Chondrocyte (in vitro differentiated cells): Measurements from ENCODE around the gene POGZ. TPM values are rescaled to one million over a fixed set of nuclear protein-coding genes. Genes with fewer than 3 reads are reported as not detected.
A peak's percentile ranks its signal among the peaks of the same experiment; 100 is the strongest.

ENCODE experiments used
- DNase-seq: peaks from one replicate; pipeline ENCODE4 v3.0.0; 2021; ENCODE audit warnings: mixed read lengths, low spot score
- H3K27ac Mint-ChIP-seq: one replicate; pipeline ENCODE4 v1.8.0; 2021; ENCODE audit warnings: mild to moderate bottlenecking, moderate library complexity, mixed read lengths; ENCODE audit not compliant: unreplicated experiment
- H3K27me3 Mint-ChIP-seq: 2 replicates; pipeline ENCODE4 v1.8.0; 2021; ENCODE audit warnings: low read depth, mixed read lengths
- H3K36me3 Mint-ChIP-seq: 2 replicates; pipeline ENCODE4 v1.8.0; 2021; ENCODE audit warnings: low read depth, mixed read lengths
- H3K4me1 Mint-ChIP-seq: 2 replicates; pipeline ENCODE4 v1.8.0; 2021; ENCODE audit warnings: low read depth, mild to moderate bottlenecking, mixed read lengths
- H3K4me3 Mint-ChIP-seq: one replicate; pipeline ENCODE4 v1.8.0; 2021; ENCODE audit warnings: mild to moderate bottlenecking, moderate library complexity, mixed read lengths; ENCODE audit not compliant: unreplicated experiment
- H3K9me3 Mint-ChIP-seq: 2 replicates; pipeline ENCODE4 v1.8.0; 2021; ENCODE audit warnings: low read depth, mixed read lengths
- CTCF ChIP-seq: fragments of 200-600 bp; sonication (generic); IDR thresholded peaks from 2 replicates; pipeline ENCODE4 v1.5.0; 2021; ENCODE audit warnings: antibody characterized with exemption, mild to moderate bottlenecking, moderate library complexity
- total RNA-seq: library from RNA; stranded (reverse); gene quantifications from 3 replicates; pipeline ENCODE4 v1.2.1, GENCODE V29; 2021

POGZ gene
- total RNA-seq, 1 donor from 2014 or later = 65.0 TPM

GRCh38 chr1:151367658-151368392, 91.5 kb downstream of the POGZ start:
- peak; percentile 40 for DNase-seq
- H3K27ac Mint-ChIP-seq = no peak overlapping the region

GRCh38 chr1:151364996-151365395, 94.3 kb downstream of the POGZ start:
- Mint-ChIP-seq H3K27ac (no peak overlapping the region), H3K9me3 (peaks cover 4% of the 10 kb centered on the region), H3K4me1 (peaks cover 7% of the 10 kb centered on the region), H3K27me3 (no peaks in the 10 kb centered on the region), H3K36me3 (peaks cover 3% of the 10 kb centered on the region), H3K4me3 (no peak overlapping the region)
- DNase-seq = peak; percentile 46
- TF ChIP-seq CTCF = peak; percentile 8

More at GRCh38 chr1:151367658-151368392, 91.5 kb downstream of the POGZ start:
- Mint-ChIP-seq H3K36me3 (peaks cover 3% of the 10 kb centered on the region), H3K9me3 (peaks cover 3% of the 10 kb centered on the region), H3K27me3 (no peaks in the 10 kb centered on the region), H3K4me3 (no peak overlapping the region), H3K4me1 (peaks cover 30% of the 10 kb centered on the region)
- no peak for TF ChIP-seq CTCF

- H3K27ac Mint-ChIP-seq = no peak overlapping the region
- H3K27me3 Mint-ChIP-seq = no peaks in the 10 kb centered on the region
- H3K4me1 Mint-ChIP-seq = no peaks in the 10 kb centered on the region
- no peak overlapping the region for H3K4me3 Mint-ChIP-seq
- peaks cover 4% of the 10 kb centered on the region for H3K9me3 Mint-ChIP-seq
- TF ChIP-seq CTCF = no peak
- peak; percentile 43 for DNase-seq
- peaks cover 3% of the 10 kb centered on the region for H3K36me3 Mint-ChIP-seq
Observed at GRCh38 chr1:151362308-151363155, 96.8 kb downstream of the POGZ start.

GRCh38 chr1:151361883-151362282, 97.4 kb downstream of the POGZ start:
- H3K36me3 Mint-ChIP-seq = peaks cover 3% of the 10 kb centered on the region
- H3K4me1 Mint-ChIP-seq = no peaks in the 10 kb centered on the region
- peaks cover 4% of the 10 kb centered on the region for H3K9me3 Mint-ChIP-seq
- no peak overlapping the region for H3K27ac Mint-ChIP-seq
- no peak for TF ChIP-seq CTCF
- H3K27me3 Mint-ChIP-seq = no peaks in the 10 kb centered on the region
- no peak overlapping the region for H3K4me3 Mint-ChIP-seq
- no peak for DNase-seq

- Mint-ChIP-seq H3K27ac (no peak overlapping the region), H3K36me3 (no peaks in the 10 kb centered on the region), H3K27me3 (no peaks in the 10 kb centered on the region), H3K4me1 (no peaks in the 10 kb centered on the region), H3K9me3 (no peaks in the 10 kb centered on the region), H3K4me3 (no peak overlapping the region)
- no peak for TF ChIP-seq CTCF
- no peak for DNase-seq
Observed at GRCh38 chr1:151356696-151357095, 102.6 kb downstream of the POGZ start.
